ENCODE measurements around the gene BMP5.

DNA sequence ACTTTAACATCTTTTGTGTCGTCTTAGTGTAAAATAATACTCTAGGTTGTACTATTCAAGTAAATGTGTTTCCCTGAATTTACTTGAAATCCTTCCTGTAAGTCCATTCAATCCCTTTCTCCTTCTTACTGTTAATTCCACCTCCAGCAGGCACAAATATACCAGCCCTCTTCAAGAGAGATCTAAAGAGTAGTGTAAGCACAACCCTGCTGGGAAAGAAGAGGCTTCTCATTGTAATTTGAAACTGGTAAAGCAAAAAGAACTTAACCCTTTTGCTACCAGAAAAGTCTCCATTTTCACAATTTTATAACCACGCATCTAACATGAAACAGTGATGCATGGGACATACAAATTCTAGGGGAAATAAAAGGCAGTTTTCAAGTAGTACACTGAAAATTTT, at the start of gene BMP5:
- no peak for TF ChIP-seq POLR2A (IDR thresholded peaks at IDR 0.05)
- TF ChIP-seq POLR2AphosphoS5 (IDR thresholded peaks at IDR 0.05): no peak
- TF ChIP-seq, protein P1, sequence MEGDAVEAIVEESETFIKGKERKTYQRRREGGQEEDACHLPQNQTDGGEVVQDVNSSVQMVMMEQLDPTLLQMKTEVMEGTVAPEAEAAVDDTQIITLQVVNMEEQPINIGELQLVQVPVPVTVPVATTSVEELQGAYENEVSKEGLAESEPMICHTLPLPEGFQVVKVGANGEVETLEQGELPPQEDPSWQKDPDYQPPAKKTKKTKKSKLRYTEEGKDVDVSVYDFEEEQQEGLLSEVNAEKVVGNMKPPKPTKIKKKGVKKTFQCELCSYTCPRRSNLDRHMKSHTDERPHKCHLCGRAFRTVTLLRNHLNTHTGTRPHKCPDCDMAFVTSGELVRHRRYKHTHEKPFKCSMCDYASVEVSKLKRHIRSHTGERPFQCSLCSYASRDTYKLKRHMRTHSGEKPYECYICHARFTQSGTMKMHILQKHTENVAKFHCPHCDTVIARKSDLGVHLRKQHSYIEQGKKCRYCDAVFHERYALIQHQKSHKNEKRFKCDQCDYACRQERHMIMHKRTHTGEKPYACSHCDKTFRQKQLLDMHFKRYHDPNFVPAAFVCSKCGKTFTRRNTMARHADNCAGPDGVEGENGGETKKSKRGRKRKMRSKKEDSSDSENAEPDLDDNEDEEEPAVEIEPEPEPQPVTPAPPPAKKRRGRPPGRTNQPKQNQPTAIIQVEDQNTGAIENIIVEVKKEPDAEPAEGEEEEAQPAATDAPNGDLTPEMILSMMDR (IDR thresholded peaks at IDR 0.05): no peak
- no peak for TF ChIP-seq EP300 (IDR thresholded peaks at IDR 0.05; ENCODE audit: low read depth)
